ENCODE measurements around the gene CCT4.

Gene CCT4

GRCh38 chr2:61909116-61909515, 20.7 kb upstream of the CCT4 start:
- Mint-ChIP-seq H3K36me3 (ENCODE audit: low read depth) (no peaks in the 10 kb centered on the region), H3K4me1 (peaks cover 4% of the 10 kb centered on the region), H3K27me3 (ENCODE audit: low read depth) (no peaks in the 10 kb centered on the region)

GRCh38 chr2:61906186-61906470, 17.7 kb upstream of the CCT4 start:
- Mint-ChIP-seq H3K27ac (peak overlapping the region; percentile 75 to 87 (median 86)), H3K4me3 (peak overlapping the region; percentile 98 to 100 (median 99)), H3K9me3 (no peaks in the 10 kb centered on the region), H3K27me3 (ENCODE audit: low read depth) (no peaks in the 10 kb centered on the region), H3K4me1 (peaks cover 4% of the 10 kb centered on the region), H3K36me3 (ENCODE audit: low read depth) (no peaks in the 10 kb centered on the region)
- TF ChIP-seq CTCF (IDR thresholded peaks at IDR 0.05; ENCODE audit: unreplicated experiment in 3 of 3) = no peak

More at GRCh38 chr2:61909116-61909515, 20.7 kb upstream of the CCT4 start:
- TF ChIP-seq CTCF (IDR thresholded peaks at IDR 0.05; ENCODE audit: unreplicated experiment in 3 of 3) = no peak
- Mint-ChIP-seq H3K4me3 (peak overlapping the region in 1 of 3 experiments; percentile 22), H3K9me3 (no peaks in the 10 kb centered on the region), H3K27ac (no peak overlapping the region)

- no peaks in the 10 kb centered on the region for H3K9me3 Mint-ChIP-seq
- H3K36me3 Mint-ChIP-seq (ENCODE audit: low read depth) = no peaks in the 10 kb centered on the region
- peak within 1 kb of the TSS; percentile 75 to 87 (median 86) for H3K27ac Mint-ChIP-seq
- peak within 1 kb of the TSS; percentile 98 to 100 (median 99) for H3K4me3 Mint-ChIP-seq
- H3K4me1 Mint-ChIP-seq = peaks cover 4% of the 10 kb centered on the region
- no peaks in the 10 kb centered on the region for H3K27me3 Mint-ChIP-seq (ENCODE audit: low read depth)
- TF ChIP-seq CTCF (IDR thresholded peaks at IDR 0.05; ENCODE audit: unreplicated experiment in 3 of 3) = no peak
Measured at GRCh38 chr2:61905372-61906185, 17.1 kb upstream of the CCT4 start, which contains the start of gene COMMD1. Gene COMMD1, plus strand, starts transcription at chr2:61905674. Its CDS starts 5 bp downstream, at chr2:61905679.

- H3K27me3 Mint-ChIP-seq (ENCODE audit: low read depth) = no peaks in the 10 kb centered on the region
- H3K36me3 Mint-ChIP-seq (ENCODE audit: low read depth) = no peaks in the 10 kb centered on the region
- H3K9me3 Mint-ChIP-seq = no peaks in the 10 kb centered on the region
- no peak overlapping the region for H3K27ac Mint-ChIP-seq
- H3K4me3 Mint-ChIP-seq = no peak overlapping the region
- TF ChIP-seq CTCF (IDR thresholded peaks at IDR 0.05; ENCODE audit: unreplicated experiment in 3 of 3) = no peak
- no peaks in the 10 kb centered on the region for H3K4me1 Mint-ChIP-seq
Measured at GRCh38 chr2:61900281-61900680, 11.8 kb upstream of the CCT4 start.

- H3K27me3 Mint-ChIP-seq (ENCODE audit: low read depth) = no peaks in the 10 kb centered on the region
- TF ChIP-seq CTCF (IDR thresholded peaks at IDR 0.05; ENCODE audit: unreplicated experiment in 3 of 3) = peak in 2 of 3 experiments; percentile 11 to 43
- no peaks in the 10 kb centered on the region for H3K9me3 Mint-ChIP-seq
- no peaks in the 10 kb centered on the region for H3K4me1 Mint-ChIP-seq
- no peaks in the 10 kb centered on the region for H3K36me3 Mint-ChIP-seq (ENCODE audit: low read depth)
- H3K4me3 Mint-ChIP-seq = no peak overlapping the region
- no peak overlapping the region for H3K27ac Mint-ChIP-seq
Measured at GRCh38 chr2:61898810-61899209, 10.4 kb upstream of the CCT4 start.
